ENCODE measurements around the gene EP400.

EP400 gene

DNA sequence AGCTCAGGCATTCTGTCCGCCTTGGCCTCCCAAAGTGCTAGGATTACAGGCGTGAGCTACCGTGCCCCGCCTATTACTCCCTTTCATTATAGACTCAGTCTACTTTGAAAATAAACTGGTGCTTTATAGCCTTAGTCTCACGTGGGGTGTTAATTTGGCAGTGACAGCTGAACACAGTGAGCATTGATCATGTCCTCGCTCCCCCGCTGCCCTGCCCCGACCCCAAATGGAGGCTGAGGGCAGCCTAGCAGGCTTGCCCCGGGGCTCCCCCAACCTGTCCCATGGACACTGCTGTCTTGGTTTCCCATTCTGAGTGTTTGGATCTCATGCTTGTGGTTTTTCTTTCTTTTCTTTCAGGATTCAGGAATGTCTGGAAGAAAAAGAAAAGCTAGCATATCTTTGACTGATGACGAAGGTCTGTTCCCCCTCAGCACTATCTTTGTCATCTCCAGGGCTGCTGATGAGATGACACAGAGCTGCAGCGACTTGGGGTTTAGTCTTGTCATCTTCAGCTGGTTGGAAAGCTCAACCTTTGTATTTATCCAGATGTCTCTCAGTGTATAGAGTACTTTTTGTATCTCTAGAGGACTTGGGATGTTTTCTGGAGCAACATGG, 42.2 kb downstream of the EP400 start:
- TF ChIP-seq GATA3 (IDR thresholded peaks at IDR 0.05; ENCODE audit: low read depth, low read length), result no peak
- no peak for TF ChIP-seq GATA2 (IDR thresholded peaks at IDR 0.05; ENCODE audit: low read depth, low read length)

DNA sequence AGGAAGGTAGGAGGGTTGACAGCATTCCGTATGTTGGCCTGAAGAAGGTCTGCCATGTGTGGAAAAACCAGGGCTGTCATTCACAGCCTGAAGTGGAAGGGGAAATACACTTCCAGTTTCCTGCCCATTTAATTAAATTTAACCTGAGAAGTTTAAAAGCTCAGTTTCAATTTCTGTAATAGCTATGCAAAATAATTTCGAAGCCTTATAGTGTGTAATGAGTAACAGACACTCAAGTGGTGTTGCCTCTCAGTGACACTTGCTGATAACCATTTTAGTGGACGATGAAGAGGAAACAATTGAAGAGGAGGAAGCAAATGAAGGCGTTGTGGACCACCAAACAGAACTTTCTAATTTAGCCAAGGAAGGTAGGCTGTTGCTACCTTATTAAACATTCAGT, 44.8 kb downstream of the EP400 start:
- TF ChIP-seq GATA3 (IDR thresholded peaks at IDR 0.05; ENCODE audit: low read depth, low read length) (no peak), GATA2 (IDR thresholded peaks at IDR 0.05; ENCODE audit: low read depth, low read length) (no peak)

DNA sequence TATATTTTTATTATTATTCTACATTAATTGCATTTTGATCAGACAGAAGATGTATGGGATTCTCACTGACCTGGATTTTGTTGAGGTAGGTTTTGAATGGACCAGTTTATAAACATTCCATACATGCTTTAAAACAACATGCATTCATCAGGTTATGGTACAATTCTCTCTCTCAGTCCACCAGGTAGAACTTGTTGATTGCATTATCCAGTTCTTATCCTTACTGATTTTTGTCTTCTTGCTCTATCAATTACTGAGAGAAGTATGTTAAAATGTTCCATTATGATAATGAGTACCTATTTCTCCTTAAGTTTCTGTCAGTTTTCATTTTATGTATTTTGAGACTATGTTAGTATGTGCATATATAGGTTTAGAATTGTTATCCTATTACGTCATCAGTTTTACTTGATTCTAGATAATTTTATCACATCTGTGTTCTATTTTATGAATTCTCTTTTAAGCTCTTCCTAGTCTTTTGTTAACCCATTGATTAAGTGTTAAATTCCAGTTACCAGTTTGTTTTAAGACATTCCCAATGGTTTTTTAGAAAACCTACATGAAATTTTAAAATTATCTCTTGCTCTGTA, 50.6 kb downstream of the EP400 start:
- no peak for TF ChIP-seq GATA3 (IDR thresholded peaks at IDR 0.05; ENCODE audit: low read depth, low read length)
- TF ChIP-seq GATA2 (IDR thresholded peaks at IDR 0.05; ENCODE audit: low read depth, low read length), result no peak

DNA sequence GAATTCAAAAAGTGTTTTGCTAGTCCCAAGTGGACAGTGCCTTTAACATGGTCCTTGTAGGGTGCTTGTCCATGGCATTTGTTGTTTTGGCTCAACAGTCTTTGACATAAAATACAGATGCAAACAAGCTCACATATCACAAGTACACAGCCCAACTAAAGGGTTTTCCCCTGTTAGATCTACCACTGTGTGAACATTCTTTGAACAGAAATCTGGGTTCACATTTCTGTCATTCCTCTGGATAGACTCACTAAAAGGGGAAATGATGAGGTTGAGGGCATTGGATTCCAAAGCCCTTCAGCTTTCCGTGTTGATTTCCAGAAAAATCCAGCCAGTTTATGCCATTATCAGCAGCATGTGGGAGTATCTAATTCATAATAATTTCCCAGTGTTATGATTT, 54.1 kb downstream of the EP400 start:
- TF ChIP-seq GATA3 (IDR thresholded peaks at IDR 0.05; ENCODE audit: low read depth, low read length) (no peak), GATA2 (IDR thresholded peaks at IDR 0.05; ENCODE audit: low read depth, low read length) (no peak)

DNA sequence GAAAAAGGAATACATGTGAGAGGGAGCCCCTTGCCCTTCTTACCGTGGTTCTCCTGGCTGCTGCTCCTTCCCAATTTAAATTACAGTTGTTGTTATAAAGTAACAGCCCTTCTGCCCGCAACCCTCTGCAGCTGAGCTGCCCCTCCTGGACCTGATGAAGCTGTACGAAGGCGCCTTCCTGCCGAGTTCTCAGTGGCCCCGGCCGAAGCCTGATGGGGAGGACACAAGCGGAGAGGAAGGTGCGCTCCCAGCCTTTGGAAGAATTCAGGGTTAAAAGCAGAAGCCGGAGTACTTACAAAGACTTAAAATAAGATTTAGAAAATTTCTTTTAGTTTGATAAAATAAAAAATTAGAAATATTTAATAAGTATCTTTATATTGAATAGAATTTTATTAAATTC, 55.2 kb downstream of the EP400 start:
- TF ChIP-seq GATA3 (IDR thresholded peaks at IDR 0.05; ENCODE audit: low read depth, low read length) (no peak), GATA2 (IDR thresholded peaks at IDR 0.05; ENCODE audit: low read depth, low read length) (no peak)

DNA sequence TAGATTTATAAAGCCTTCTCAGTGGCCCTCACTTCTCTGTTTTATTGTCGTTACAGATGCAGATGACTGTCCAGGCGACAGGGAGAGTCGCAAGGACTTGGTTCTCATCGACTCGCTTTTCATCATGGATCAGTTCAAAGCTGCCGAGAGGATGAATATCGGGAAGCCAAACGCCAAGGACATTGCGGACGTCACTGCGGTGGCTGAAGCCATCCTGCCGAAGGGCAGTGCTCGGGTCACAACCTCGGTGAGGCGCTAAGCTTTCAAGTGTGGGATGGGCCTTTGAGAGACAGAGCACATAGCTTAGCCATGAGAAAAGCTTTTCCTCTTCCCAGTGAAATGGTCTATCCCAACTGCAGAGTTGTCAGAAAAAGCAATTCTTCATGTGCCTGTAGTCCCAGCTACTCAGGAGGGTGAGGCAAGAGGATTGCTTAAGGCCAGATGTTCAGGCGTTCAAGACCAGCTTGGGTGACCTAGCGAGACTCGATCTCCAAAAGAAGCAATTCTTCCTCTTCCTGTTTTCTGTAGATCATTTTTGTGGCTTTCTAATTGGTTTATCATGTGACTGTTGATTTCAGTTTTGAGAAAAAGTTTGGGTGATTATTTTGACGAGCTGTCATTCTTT, 56.4 kb downstream of the EP400 start:
- TF ChIP-seq GATA3 (IDR thresholded peaks at IDR 0.05; ENCODE audit: low read depth, low read length) (no peak), GATA2 (IDR thresholded peaks at IDR 0.05; ENCODE audit: low read depth, low read length) (no peak)

DNA sequence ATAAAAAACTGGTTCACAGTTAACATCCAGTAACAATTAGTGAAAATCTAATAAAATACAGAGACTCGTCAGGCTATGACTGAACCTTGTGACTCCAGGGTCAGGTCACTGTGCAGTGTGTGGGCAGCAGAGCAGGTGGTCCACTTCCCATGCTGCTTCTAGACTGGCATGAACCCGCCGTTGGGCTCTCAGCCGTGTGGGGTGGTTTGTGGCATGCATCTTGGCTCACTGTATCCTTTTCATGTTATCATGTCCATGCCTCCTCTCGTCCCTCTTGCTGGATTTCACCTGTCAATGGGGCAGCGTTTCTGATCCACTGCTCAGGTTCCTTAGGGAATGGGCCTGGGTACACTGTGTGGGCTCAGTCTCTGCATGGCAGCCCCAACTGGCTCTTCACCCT, 57.3 kb downstream of the EP400 start:
- TF ChIP-seq GATA3 (IDR thresholded peaks at IDR 0.05; ENCODE audit: low read depth, low read length) (no peak), GATA2 (IDR thresholded peaks at IDR 0.05; ENCODE audit: low read depth, low read length) (no peak)

DNA sequence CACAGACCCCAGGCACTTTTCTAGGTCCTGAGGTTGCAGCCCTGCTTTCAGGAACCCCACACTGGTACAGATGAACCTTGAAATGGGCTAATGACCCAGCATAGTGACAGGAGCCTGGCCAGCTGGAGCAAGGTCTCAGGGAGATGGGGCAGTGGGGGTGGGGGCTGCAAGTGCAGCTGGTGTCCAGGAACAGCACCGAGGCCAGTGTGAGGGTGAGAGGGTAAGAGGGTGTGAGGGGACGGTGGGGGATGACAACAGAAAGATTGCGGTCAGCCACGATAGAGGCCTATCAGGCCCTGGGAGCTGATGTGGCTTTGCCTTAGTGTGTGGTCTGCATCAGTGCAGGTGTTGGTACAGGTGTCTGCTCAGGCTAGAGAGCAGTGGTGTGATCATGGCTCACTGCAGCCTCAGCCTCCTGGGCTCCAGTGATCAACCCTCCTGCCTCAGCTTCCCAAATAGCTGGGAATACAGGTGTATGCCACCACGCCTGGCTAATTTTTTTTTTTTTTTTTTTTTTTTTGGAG, 59.7 kb downstream of the EP400 start:
- TF ChIP-seq GATA3 (IDR thresholded peaks at IDR 0.05; ENCODE audit: low read depth, low read length) (no peak), GATA2 (IDR thresholded peaks at IDR 0.05; ENCODE audit: low read depth, low read length) (no peak)

DNA sequence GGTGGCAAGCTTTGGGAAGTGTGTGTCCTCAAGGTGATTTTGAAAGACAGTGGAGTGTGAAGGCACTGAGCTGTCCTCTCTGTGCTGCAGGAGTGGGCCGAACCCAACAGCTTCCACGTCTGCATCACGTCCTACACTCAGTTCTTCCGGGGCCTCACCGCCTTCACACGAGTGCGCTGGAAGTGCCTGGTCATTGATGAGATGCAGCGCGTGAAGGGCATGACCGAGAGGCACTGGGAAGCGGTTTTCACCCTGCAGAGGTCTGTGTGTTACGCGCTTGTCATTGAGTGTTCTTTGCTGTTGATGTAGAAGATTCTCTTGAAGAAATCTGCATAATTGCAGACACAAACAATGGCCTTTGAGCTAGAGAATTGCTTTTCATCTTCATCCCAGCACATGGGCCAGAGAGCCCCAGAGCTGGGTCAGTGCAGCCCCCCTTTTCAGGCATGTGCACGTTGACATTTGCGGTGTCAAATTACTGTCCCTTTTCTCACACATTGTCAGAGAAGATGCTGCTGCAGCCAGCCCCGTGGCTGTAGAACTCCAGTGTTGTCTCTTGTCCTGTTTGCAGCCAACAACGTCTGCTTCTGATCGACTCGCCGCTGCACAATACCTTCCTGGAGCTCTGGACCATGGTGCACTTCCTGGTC, 63.3 kb downstream of the EP400 start:
- no peak for TF ChIP-seq GATA3 (IDR thresholded peaks at IDR 0.05; ENCODE audit: low read depth, low read length)
- no peak for TF ChIP-seq GATA2 (IDR thresholded peaks at IDR 0.05; ENCODE audit: low read depth, low read length)

DNA sequence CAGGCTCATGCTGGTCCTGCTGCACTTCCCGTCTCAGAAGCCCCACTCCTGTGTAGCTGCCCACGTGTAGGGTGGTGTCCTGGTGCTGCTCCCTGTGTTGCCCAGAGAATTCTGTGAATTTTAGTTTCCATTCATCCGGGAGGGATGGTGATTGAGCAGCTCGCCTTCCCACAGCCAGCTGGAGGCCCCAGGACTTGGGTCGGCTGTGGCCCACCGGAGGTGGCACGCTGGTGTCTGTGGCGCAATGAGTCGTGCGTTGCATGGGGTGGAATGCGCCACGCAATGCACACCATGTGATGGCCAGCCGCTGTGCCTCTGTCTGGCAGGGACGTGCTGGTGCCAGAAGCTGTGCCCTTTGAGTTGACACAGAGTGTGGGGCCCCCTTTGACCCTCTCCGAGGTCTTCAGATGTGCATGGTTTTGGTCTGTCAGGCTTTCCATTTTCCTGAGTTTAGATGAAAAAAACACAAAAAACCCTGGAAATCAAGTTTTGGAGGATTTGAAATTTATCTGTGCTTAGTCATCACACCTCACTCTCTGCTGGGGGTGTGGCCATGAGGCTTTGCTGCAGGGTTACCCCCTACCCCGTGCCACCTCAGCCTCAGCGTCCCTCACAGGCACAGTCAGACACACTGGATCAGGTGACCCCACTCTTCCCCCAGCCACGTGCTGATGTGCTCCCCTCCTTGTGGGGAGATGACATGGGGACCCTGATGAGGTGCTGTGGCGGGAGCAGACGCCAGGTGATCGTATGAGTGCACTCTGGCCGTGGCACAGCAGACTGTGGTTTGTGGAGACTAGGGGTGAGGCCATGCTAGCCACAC, 64.6 kb downstream of the EP400 start:
- TF ChIP-seq GATA3 (IDR thresholded peaks at IDR 0.05; ENCODE audit: low read depth, low read length) (no peak), GATA2 (IDR thresholded peaks at IDR 0.05; ENCODE audit: low read depth, low read length) (no peak)

DNA sequence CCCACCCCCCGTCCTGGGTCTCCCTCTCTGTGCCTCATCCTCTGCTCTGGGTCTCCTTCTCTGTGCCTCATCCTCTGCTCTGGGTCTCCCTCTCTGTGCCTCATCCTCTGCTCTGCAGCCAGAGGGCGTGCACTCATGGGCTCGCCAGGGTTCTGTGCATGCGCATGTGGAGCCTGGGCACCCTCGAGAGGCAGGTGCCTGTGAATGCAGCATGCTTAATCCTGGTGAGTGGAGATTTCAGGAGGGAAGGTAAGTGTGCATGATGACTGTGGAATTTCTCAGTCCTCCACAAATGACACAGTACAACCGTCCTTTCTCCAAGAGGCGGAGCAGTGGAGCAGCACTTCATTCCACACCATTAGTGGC, 65.2 kb downstream of the EP400 start:
- TF ChIP-seq GATA3 (IDR thresholded peaks at IDR 0.05; ENCODE audit: low read depth, low read length) (no peak), GATA2 (IDR thresholded peaks at IDR 0.05; ENCODE audit: low read depth, low read length) (no peak)

DNA sequence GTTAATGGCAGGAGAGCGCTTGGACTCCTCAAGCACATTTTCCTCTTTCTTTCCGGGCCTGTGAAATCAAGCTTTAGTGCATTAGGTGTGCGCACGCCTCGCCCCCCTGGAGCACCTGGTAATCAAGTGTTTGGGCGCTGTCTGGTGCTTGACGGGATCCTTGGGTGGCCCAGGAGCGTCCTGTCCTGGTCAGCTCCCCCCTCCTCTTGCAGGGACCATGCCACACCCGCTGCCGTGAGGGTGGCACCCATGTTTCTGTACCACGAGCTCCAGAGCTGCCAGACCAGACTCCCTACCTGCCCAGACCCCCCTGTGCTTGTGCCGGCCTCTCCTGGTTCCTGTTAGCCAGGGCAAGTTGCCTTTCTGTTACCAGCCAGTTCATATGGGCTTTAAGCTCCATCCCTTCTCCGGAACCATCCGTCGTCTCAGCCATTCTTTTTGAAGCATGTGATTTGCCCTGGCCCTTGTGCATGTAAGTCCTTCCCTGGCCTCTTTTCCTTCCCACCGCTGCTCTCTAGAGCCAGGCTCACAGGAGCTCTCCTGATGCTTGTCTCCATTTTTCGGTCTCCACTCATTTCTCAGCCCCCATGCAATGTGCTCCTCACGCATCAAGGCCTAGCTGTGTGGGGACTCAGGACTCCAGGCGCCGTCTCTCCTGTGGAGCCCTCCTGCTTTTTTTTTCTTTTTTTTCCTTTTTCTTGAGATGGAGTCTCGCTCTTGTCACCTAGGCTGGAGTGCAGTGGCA, 66.1 kb downstream of the EP400 start:
- no peak for TF ChIP-seq GATA3 (IDR thresholded peaks at IDR 0.05; ENCODE audit: low read depth, low read length)
- TF ChIP-seq GATA2 (IDR thresholded peaks at IDR 0.05; ENCODE audit: low read depth, low read length), result no peak

DNA sequence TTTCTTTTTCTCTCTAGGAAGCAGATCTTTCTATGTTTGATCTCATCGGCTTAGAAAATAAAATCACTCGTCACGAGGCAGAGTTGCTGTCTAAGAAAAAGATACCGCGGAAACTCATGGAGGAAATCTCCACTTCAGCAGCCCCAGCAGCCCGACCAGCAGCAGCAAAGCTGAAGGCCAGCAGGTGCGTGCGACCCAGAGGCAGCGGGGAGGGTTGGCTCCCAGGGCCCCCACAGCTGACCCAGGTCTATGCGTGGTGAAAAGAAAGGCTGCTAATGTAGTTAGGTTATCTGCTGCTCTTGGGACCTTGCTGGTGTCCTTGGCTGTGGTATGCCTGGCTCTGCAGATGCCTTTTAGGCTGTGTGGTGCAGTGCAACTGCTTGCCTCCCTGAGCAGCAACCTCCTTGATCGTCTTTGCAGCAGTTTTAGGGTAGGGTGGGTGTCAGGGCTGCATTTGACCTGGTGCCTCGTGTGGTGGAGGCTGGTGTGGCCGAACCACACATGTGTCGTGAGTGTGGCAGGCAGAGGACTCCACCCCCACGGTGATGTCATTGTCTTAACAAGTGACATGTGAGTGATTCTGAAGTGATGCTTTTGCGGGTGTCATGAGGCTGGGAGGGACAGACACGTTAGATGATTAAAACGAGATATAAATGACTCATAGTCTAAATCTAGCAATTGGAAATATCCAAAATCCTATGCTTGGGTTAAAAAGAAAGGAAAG, 68.6 kb downstream of the EP400 start:
- TF ChIP-seq GATA3 (IDR thresholded peaks at IDR 0.05; ENCODE audit: low read depth, low read length) (no peak), GATA2 (IDR thresholded peaks at IDR 0.05; ENCODE audit: low read depth, low read length) (no peak)

Measured in SH-SY5Y (cell line).